ENCODE results near the gene GJA4. TPM values are rescaled to one million over a fixed set of nuclear protein-coding genes. Genes with fewer than 3 reads are reported as not detected.
A peak's percentile ranks its signal among the peaks of the same experiment; 100 is the strongest.

Gene GJA4
- total RNA-seq, 6 donors from 2014 or later: 5.2 to 41.1 (median 19.2) TPM

DNA sequence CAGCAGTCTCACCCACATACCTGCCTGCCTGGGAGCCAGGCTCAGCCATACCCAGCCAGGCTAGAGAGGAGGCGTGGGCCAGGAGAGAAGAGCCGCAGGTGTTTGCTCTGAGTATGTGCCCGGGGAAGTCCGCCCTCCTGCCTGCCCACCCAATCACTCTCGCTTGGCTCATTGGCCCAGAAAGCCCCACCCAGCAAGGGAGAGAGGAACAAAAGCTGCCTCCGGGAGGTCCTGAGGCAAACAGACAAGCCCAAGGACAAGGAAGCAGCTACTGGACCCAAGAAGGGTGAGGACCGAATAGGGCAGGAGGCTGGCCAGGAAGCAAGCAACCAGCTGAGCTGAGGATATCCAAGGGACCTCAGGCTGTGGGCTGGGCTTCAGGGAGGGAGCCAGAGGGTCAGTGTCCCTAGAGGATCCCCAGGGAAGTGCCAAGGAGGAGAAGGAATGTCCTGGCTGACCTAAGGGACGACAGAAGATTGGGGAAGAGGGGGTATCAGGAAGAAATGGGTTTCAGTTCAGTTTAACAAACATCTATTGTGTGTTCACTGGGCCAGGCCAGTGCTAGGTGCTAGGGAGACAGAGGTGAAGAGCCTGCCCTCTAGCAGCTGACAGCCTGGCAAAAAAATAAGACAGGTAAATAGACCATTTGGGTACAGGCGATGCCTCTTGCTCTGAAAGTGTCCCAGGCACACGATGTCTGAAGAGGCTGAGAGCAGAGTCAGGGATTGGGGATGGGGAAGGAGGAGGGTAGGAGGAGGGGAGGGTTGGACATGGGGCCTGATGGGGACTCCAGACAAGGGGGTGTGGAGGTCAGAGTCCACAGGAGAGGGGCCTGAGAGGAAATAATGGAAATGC is 33.1 kb upstream of the GJA4 start, which contains the start of gene GJB4:
GJB4 (plus strand) TSS at position 238 of the 855 bp plus-strand sequence. CDS start 1,515 bp downstream, outside the sequence.
- Histone ChIP-seq H3K4me1 (no peaks in the 10 kb centered on the region), H3K36me3 (no peaks in the 10 kb centered on the region), H3K4me3 (no peak within 1 kb of the TSS), H3K27me3 (no peaks in the 10 kb centered on the region), H3K27ac (no peak within 1 kb of the TSS), H3K9me3 (no peaks in the 10 kb centered on the region)
- no peak for ATAC-seq (ENCODE audit: low FRiP score in 2 of 2)
- WGBS, 2 donors: 61 to 64% methylated on average over 10 of the region's 10 CpGs
- TF ChIP-seq EP300 (IDR thresholded peaks at IDR 0.05) (no peak), CTCF (IDR thresholded peaks at IDR 0.05) (no peak), POLR2A (IDR thresholded peaks at IDR 0.05) (no peak), POLR2AphosphoS5 (IDR thresholded peaks at IDR 0.05) (no peak)
- no peak for DNase-seq

- TF ChIP-seq POLR2AphosphoS5 (IDR thresholded peaks at IDR 0.05) (no peak), CTCF (IDR thresholded peaks at IDR 0.05) (no peak), EP300 (IDR thresholded peaks at IDR 0.05) (no peak), POLR2A (IDR thresholded peaks at IDR 0.05) (no peak)
- Histone ChIP-seq H3K27ac (no peak overlapping the region), H3K4me3 (no peak overlapping the region), H3K36me3 (no peaks in the 10 kb centered on the region), H3K27me3 (no peaks in the 10 kb centered on the region), H3K9me3 (no peaks in the 10 kb centered on the region), H3K4me1 (no peaks in the 10 kb centered on the region)
- WGBS, 2 donors: 91% methylated on average over 14 to 33 of the region's 33 CpGs
- DNase-seq: peak in 1 of 2 donors; percentile 63
- ATAC-seq (ENCODE audit: low FRiP score in 2 of 2): no peak
Observed at GRCh38 chr1:34761176-34761761, 31.5 kb upstream of the GJA4 start.

DNA sequence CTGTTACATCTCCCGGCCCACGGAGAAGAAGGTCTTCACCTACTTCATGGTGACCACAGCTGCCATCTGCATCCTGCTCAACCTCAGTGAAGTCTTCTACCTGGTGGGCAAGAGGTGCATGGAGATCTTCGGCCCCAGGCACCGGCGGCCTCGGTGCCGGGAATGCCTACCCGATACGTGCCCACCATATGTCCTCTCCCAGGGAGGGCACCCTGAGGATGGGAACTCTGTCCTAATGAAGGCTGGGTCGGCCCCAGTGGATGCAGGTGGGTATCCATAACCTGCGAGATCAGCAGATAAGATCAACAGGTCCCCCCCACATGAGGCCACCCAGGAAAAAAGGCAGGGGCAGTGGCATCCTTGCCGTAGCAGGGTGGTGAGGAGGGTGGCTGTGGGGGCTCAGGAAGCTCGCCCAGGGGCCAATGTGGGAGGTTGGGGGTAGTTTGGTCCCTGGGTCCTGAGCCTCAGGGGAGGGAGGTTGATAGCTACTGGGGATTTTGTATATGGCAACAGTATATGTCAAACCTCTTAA is 31.0 kb upstream of the GJA4 start:
- Histone ChIP-seq H3K27me3 (no peaks in the 10 kb centered on the region), H3K9me3 (no peaks in the 10 kb centered on the region), H3K36me3 (no peaks in the 10 kb centered on the region), H3K4me3 (no peak overlapping the region), H3K27ac (no peak overlapping the region), H3K4me1 (no peaks in the 10 kb centered on the region)
- 65 to 90% methylated on average over 2 to 13 of the region's 13 CpGs for WGBS, 2 donors
- TF ChIP-seq EP300 (IDR thresholded peaks at IDR 0.05): no peak
- TF ChIP-seq POLR2A (IDR thresholded peaks at IDR 0.05): no peak
- TF ChIP-seq CTCF (IDR thresholded peaks at IDR 0.05): no peak
- no peak for TF ChIP-seq POLR2AphosphoS5 (IDR thresholded peaks at IDR 0.05)
- DNase-seq (peak in 1 of 2 donors; percentile 59), ATAC-seq (ENCODE audit: low FRiP score in 2 of 2) (no peak)

GRCh38 chr1:34762474-34763141 is 30.2 kb upstream of the GJA4 start:
- 54 to 58% methylated on average over 3 to 7 of the region's 7 CpGs for WGBS, 2 donors
- DNase-seq: no peak
- TF ChIP-seq POLR2A (IDR thresholded peaks at IDR 0.05): no peak
- TF ChIP-seq EP300 (IDR thresholded peaks at IDR 0.05): no peak
- TF ChIP-seq CTCF (IDR thresholded peaks at IDR 0.05): no peak
- TF ChIP-seq POLR2AphosphoS5 (IDR thresholded peaks at IDR 0.05): no peak
- Histone ChIP-seq H3K4me3 (no peak overlapping the region), H3K27me3 (no peaks in the 10 kb centered on the region), H3K4me1 (no peaks in the 10 kb centered on the region), H3K27ac (no peak overlapping the region), H3K9me3 (no peaks in the 10 kb centered on the region), H3K36me3 (no peaks in the 10 kb centered on the region)
- ATAC-seq (ENCODE audit: low FRiP score in 2 of 2): no peak

All from upper lobe of left lung (tissue), 6 donors.